IMR-90 (cell line): ENCODE data around the gene DNAJC30. TPM values are rescaled to one million over a fixed set of nuclear protein-coding genes. Genes with fewer than 3 reads are reported as not detected.

Experiments used
- ATAC-seq: fragments of 200-7000 bp; cut with Tn5 transposase; 2 replicates; pipeline ENCODE4 v1.9.1; 2020; ENCODE audit warnings: low read depth, mild to moderate bottlenecking, moderate library complexity
- BruUV-seq: library from RNA; stranded (reverse); fragments of 400-500 nt; replicated peaks from 2 replicates; lab custom pipeline; 2021; lab: Mats Ljungman, UMichigan
- CTCF ChIA-PET: fragments of 300-600 bp; formaldehyde crosslinking; extraction: SDS; loops from one replicate; lab custom pipeline; 2021; ENCODE audit warnings: antibody characterized with exemption; lab: Yijun Ruan, JAX
- POLR2A ChIA-PET: fragments of 300-600 bp; sonication (Branson Sonifier 250); formaldehyde crosslinking; loops from one replicate; lab custom pipeline; 2022; ENCODE audit warnings: antibody characterized with exemption; ENCODE audit not compliant: unreplicated experiment; lab: Charles Lee
- DNase-seq: peaks from one replicate; pipeline ENCODE4 v3.0.0; 2013
- H2AFZ ChIP-seq: replicated peaks from 2 replicates; pipeline ENCODE3; 2013; ENCODE audit warnings: low read length, mild to moderate bottlenecking; ENCODE audit not compliant: poor library complexity
- H2AK5ac ChIP-seq: 2 replicates; pipeline ENCODE4 v1.6.1; 2013; ENCODE audit warnings: low read depth, low read length, inconsistent platforms
- H2AK9ac ChIP-seq: replicated peaks from 2 replicates; pipeline ENCODE3; 2013; ENCODE audit warnings: mild to moderate bottlenecking, low read depth, low read length, moderate library complexity; ENCODE audit not compliant: poor library complexity
- H2BK120ac ChIP-seq: 2 replicates; pipeline ENCODE4 v1.6.1; 2013; ENCODE audit warnings: low read depth, low read length, inconsistent platforms
- H2BK15ac ChIP-seq: 3 replicates; pipeline ENCODE4 v1.6.1; 2013; ENCODE audit warnings: low read depth, low read length, inconsistent platforms
- H2BK20ac ChIP-seq: 2 replicates; pipeline ENCODE4 v1.6.1; 2013; ENCODE audit warnings: low read depth, mild to moderate bottlenecking, inconsistent platforms, low read length, moderate library complexity
- H2BK5ac ChIP-seq: 2 replicates; pipeline ENCODE4 v1.6.1; 2013; ENCODE audit warnings: mild to moderate bottlenecking, low read depth, low read length, inconsistent platforms; ENCODE audit not compliant: poor library complexity, severe bottlenecking
- H3K14ac ChIP-seq: replicated peaks from 2 replicates; pipeline ENCODE4 v1.6.1; 2013; ENCODE audit warnings: low read depth, low read length, inconsistent platforms
- H3K18ac ChIP-seq: 2 replicates; pipeline ENCODE4 v1.6.1; 2013; ENCODE audit warnings: low read depth, low read length, control low read depth
- H3K23ac ChIP-seq: 2 replicates; pipeline ENCODE4 v1.6.1; 2013; ENCODE audit warnings: low read depth, low read length, inconsistent platforms
- H3K27ac ChIP-seq: 2 replicates; pipeline ENCODE4 v1.5.1; 2013; ENCODE audit warnings: mild to moderate bottlenecking, control low read depth, low read length; ENCODE audit not compliant: insufficient read depth
- H3K27me3 ChIP-seq: 2 replicates; pipeline ENCODE4 v1.6.1; 2013; ENCODE audit warnings: low read length; ENCODE audit not compliant: control insufficient read depth, insufficient read depth
- H3K36me3 ChIP-seq: 2 replicates; pipeline ENCODE4 v1.6.1; 2013; ENCODE audit warnings: low read length, mixed read lengths; ENCODE audit not compliant: control insufficient read depth, insufficient read depth
- H3K4ac ChIP-seq: 2 replicates; pipeline ENCODE4 v1.6.1; 2013; ENCODE audit warnings: low read depth, low read length, inconsistent platforms
- H3K4me1 ChIP-seq: 2 replicates; pipeline ENCODE4 v1.6.1; 2013; ENCODE audit warnings: low read length, mixed read lengths; ENCODE audit not compliant: control insufficient read depth, insufficient read depth
- H3K4me2 ChIP-seq: 2 replicates; pipeline ENCODE4 v1.6.1; 2013; ENCODE audit warnings: low read depth, mild to moderate bottlenecking, control low read depth, low read length, moderate library complexity
- H3K4me3 ChIP-seq: 2 replicates; pipeline ENCODE4 v1.5.1; 2013; ENCODE audit warnings: low read depth, mild to moderate bottlenecking, control low read depth, low read length, moderate library complexity; ENCODE audit not compliant: insufficient read depth
- H3K56ac ChIP-seq: 2 replicates; pipeline ENCODE4 v1.6.1; 2013; ENCODE audit warnings: low read length, inconsistent platforms; ENCODE audit not compliant: insufficient read depth; ENCODE audit errors: extremely low read depth
- H3K79me1 ChIP-seq, 2 experiments: 2 replicates each; pipeline ENCODE4 v1.6.1; 2013; ENCODE audit warnings: low read length in 2 of 2, inconsistent platforms in 1 of 2, low read depth in 1 of 2
- H3K9ac ChIP-seq: 2 replicates; pipeline ENCODE4 v1.6.1; 2013; ENCODE audit warnings: low read depth, low read length, control low read depth
- H3K9me1 ChIP-seq: 2 replicates; pipeline ENCODE4 v1.6.1; 2013; ENCODE audit warnings: low read length, inconsistent platforms; ENCODE audit not compliant: insufficient read depth
- H3K9me3 ChIP-seq: 2 replicates; pipeline ENCODE4 v1.6.1; 2013; ENCODE audit warnings: low read length; ENCODE audit not compliant: control insufficient read depth, insufficient read depth
- H4K20me1 ChIP-seq: 2 replicates; pipeline ENCODE4 v1.6.1; 2013; ENCODE audit warnings: low read length, inconsistent platforms; ENCODE audit not compliant: insufficient read depth
- H4K5ac ChIP-seq: 2 replicates; pipeline ENCODE4 v1.6.1; 2013; ENCODE audit warnings: mild to moderate bottlenecking, low read depth, low read length, control low read depth
- H4K8ac ChIP-seq, 2 experiments: 2 replicates each; pipeline ENCODE4 v1.6.1; 2013; ENCODE audit warnings: low read depth in 2 of 2, low read length in 2 of 2, control low read depth in 1 of 2, inconsistent platforms in 1 of 2
- H4K91ac ChIP-seq: 2 replicates; pipeline ENCODE4 v1.6.1; 2013; ENCODE audit warnings: low read depth, low read length, inconsistent platforms; ENCODE audit not compliant: insufficient read depth
- BHLHE40 ChIP-seq: fragments of 150-350 bp; IDR thresholded peaks from 2 replicates; pipeline ENCODE4 v1.6.1; 2016; ENCODE audit warnings: mild to moderate bottlenecking, low read depth, low read length
- CEBPB ChIP-seq: IDR thresholded peaks from 2 replicates; pipeline ENCODE4 v1.6.1; 2012; ENCODE audit warnings: low read depth, low read length, improper control_type of control experiment
- MAFK ChIP-seq: IDR thresholded peaks from 2 replicates; pipeline ENCODE4 v1.6.1; 2012; ENCODE audit warnings: low read depth, low read length, improper control_type of control experiment
- MAZ ChIP-seq: IDR thresholded peaks from 2 replicates; pipeline ENCODE4 v1.6.1; 2012; ENCODE audit warnings: low read depth, mild to moderate bottlenecking, low read length, improper control_type of control experiment, moderate library complexity, borderline replicate concordance
- MXI1 ChIP-seq: IDR thresholded peaks from 2 replicates; pipeline ENCODE4 v1.6.1; 2012; ENCODE audit warnings: low read depth, mild to moderate bottlenecking, low read length, moderate library complexity, borderline replicate concordance
- NFE2L2 ChIP-seq: fragments of 150-350 bp; IDR thresholded peaks from 2 replicates; pipeline ENCODE4 v1.6.1; 2016; ENCODE audit warnings: low read depth, mild to moderate bottlenecking, low read length
- POLR2A ChIP-seq: IDR thresholded peaks from 2 replicates; pipeline ENCODE4 v1.6.1; 2012; ENCODE audit warnings: mild to moderate bottlenecking, low read depth, low read length
- RAD21 ChIP-seq: IDR thresholded peaks from 2 replicates; pipeline ENCODE4 v1.6.1; 2012; ENCODE audit warnings: low read length, improper control_type of control experiment
- RCOR1 ChIP-seq: IDR thresholded peaks from 2 replicates; pipeline ENCODE4 v1.6.1; 2012; ENCODE audit warnings: mild to moderate bottlenecking, low read length, improper control_type of control experiment; ENCODE audit not compliant: insufficient replicate concordance
- RFX5 ChIP-seq: IDR thresholded peaks from 2 replicates; pipeline ENCODE4 v1.8.0; 2012; ENCODE audit warnings: low read depth, mild to moderate bottlenecking, low read length, moderate library complexity
- SMC3 ChIP-seq: fragments of 150-350 bp; IDR thresholded peaks from 2 replicates; pipeline ENCODE4 v1.6.1; 2016; ENCODE audit warnings: low read depth, mild to moderate bottlenecking, antibody characterized with exemption, low read length, moderate library complexity
- USF2 ChIP-seq: fragments of 150-350 bp; IDR thresholded peaks from 2 replicates; pipeline ENCODE4 v1.6.1; 2017; ENCODE audit warnings: mild to moderate bottlenecking, antibody characterized with exemption, low read length, low read depth
- WGBS, 2 experiments: methylation state at CpG; one replicate each; pipeline versions ENCODE4 v1.1.5 to v1.1.7; 2013; ENCODE audit warnings: missing lambda C conversion rate in 2 of 2; ENCODE audit not compliant: insufficient read length in 1 of 2; ENCODE audit errors: extremely low coverage in 2 of 2; 5-methylcytosine and 5-hydroxymethylcytosine counted together
- dilution Hi-C: fragments of 300-500 bp; cut with HindIII; formaldehyde crosslinking; loops from one replicate; pipeline ENCODE4 v1.14.3; 2018; ENCODE audit warnings: low sequenced_read_pairs; ENCODE audit not compliant: unreplicated experiment
- in situ Hi-C: fragments of 300-500 bp; cut with MboI; formaldehyde crosslinking; loops from 3 replicates; pipeline ENCODE4 v1.14.3; 2019; ENCODE audit warnings: low sequenced_read_pairs, inconsistent platforms, mixed read lengths
- intact Hi-C: fragments of 100-400 bp; cut with micrococcal nuclease; formaldehyde crosslinking; loops from 2 replicates; pipeline ENCODE4 v1.10.0; 2022
- polyA plus RNA-seq, 3 experiments: library from polyadenylated mRNA; depleted of rRNA; stranded (reverse); fragments of >200 nt; gene quantifications; 2 replicates each; pipeline ENCODE4 v1.2.3, GENCODE V29; 2012; ENCODE audit warnings: low replicate concordance in 1 of 3
- total RNA-seq: library from RNA; depleted of rRNA; stranded (reverse); fragments of >200 nt; gene quantifications from 2 replicates; pipeline ENCODE4 v1.2.3, GENCODE V29; 2012
- TF ChIP-seq, protein P1 (sequence below): conservative IDR thresholded peaks from 2 replicates; pipeline ENCODE4 v1.5.1; 2012; ENCODE audit warnings: mild to moderate bottlenecking, low read depth, low read length, improper control_type of control experiment

DNAJC30 gene
- total and polyA plus RNA-seq, 2 of the 4 experiments (the other 2 are of a cell fraction): 1.6 to 9.0 TPM

DNA sequence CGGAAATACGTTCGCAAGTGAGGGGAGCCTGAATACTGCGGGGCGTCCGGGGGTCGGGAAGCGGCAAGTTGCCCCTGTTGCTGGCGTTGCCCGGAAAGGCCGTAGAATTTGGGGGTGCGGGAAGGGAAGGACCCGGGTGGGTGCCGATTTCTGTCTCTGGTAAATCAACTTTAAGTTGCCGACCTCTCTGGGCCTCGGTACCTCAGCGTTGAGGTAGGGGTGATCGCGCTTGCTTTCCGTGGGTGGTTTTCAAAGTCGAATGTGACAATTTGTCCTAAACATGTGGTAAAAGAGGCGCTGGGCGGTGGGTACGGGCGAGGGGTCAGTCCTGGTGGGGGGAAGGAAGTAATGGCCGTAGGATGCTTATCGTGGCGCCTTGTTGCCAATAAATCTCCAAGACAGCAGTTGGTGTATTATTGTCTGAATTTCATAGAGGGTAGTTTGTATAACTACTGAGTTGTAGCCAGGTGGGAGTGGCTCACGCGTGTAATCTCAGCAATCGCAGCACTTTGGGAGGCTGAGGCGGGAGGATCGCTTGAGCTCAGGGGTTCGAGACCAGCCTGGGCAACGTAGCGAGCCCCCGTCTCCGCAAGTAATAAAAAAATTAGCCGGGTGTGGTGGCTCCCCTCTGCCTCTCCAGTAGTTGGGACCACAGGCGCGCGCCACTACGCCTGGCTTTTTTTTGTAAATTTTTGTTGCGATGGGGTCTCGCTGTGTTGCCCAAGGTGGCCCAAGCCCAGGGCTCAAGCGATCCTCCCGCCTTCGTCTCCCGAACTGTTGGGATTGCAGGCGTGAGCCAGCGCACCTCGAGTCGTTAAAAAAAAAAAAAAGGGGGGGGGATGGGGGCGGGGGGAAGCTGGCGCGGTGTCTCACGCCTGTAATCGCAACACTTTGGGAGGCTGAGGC, 788 bp upstream of the DNAJC30 start:
- no TSS peak for BruUV-seq
- dilution Hi-C loops: no loop called here
- no peaks in the 10 kb centered on the region for H3K27me3 ChIP-seq
- H3K9me3 ChIP-seq: no peaks in the 10 kb centered on the region
- peak overlapping the region; percentile 65; the same call in 1 of the 2 replicates for H4K91ac ChIP-seq
- peaks cover 7% of the 10 kb centered on the region; the same call in 1 of the 2 replicates for H4K20me1 ChIP-seq
- peak overlapping the region; percentile 17; the same call in 1 of the 2 replicates for H3K23ac ChIP-seq
- 40% methylated on average over 24 of the region's 58 CpGs; no CpG with 5 or more reads in 1 of the 2 experiments for WGBS, 2 experiments
- no peak overlapping the region for H2BK5ac ChIP-seq
- H3K18ac ChIP-seq: no peak overlapping the region
- H3K4me2 ChIP-seq: peak overlapping the region; percentile 89
- peak overlapping the region; percentile 87 for H3K9ac ChIP-seq
- H3K36me3 ChIP-seq: peaks cover 11% of the 10 kb centered on the region
- peak overlapping the region; percentile 59 for H3K56ac ChIP-seq
- in situ Hi-C loops: no loop called here
- H2AFZ ChIP-seq: peak overlapping the region; percentile 100
- DNase-seq (no peak), ATAC-seq (peak; percentile 7)
- H2AK9ac ChIP-seq: peak overlapping the region; percentile 84
- peak overlapping the region; percentile 43; the same call in 1 of the 2 replicates for H3K14ac ChIP-seq
- H3K27ac ChIP-seq: peak overlapping the region; percentile 44
- H2BK15ac ChIP-seq: no peak overlapping the region; the same call in 2 of the 3 replicates
- CTCF ChIA-PET: no interaction called here
- H2BK120ac ChIP-seq: no peak overlapping the region
- H4K5ac ChIP-seq: peak overlapping the region; percentile 25
- H2BK20ac ChIP-seq: no peak overlapping the region
- H3K9me1 ChIP-seq: peaks cover 7% of the 10 kb centered on the region; the same call in 1 of the 2 replicates
- H3K4me1 ChIP-seq: peaks cover 13% of the 10 kb centered on the region
- POLR2A ChIA-PET: no interaction called here
- H3K4ac ChIP-seq: peak overlapping the region; percentile 58
- intact Hi-C loops: loop anchor here (1.0 to 5.0 kb wide), 3 partner anchors 33 to 167 kb away; partner anchors contain the start of gene STX1A
- peaks cover 50 to 75% of the 10 kb centered on the region in 2 experiments for H3K79me1 ChIP-seq
- H4K8ac ChIP-seq: peak overlapping the region; percentile 71 to 92
- H2AK5ac ChIP-seq: peak overlapping the region; percentile 64
- H3K4me3 ChIP-seq: peak overlapping the region; percentile 96
- no peak for TF ChIP-seq RCOR1
- no peak for TF ChIP-seq RFX5
- no peak for TF ChIP-seq BHLHE40
- TF ChIP-seq MXI1: no peak
- TF ChIP-seq NFE2L2: no peak
- TF ChIP-seq POLR2A: no peak
- no peak for TF ChIP-seq MAFK
- no peak for TF ChIP-seq MAZ
- TF ChIP-seq, protein P1, sequence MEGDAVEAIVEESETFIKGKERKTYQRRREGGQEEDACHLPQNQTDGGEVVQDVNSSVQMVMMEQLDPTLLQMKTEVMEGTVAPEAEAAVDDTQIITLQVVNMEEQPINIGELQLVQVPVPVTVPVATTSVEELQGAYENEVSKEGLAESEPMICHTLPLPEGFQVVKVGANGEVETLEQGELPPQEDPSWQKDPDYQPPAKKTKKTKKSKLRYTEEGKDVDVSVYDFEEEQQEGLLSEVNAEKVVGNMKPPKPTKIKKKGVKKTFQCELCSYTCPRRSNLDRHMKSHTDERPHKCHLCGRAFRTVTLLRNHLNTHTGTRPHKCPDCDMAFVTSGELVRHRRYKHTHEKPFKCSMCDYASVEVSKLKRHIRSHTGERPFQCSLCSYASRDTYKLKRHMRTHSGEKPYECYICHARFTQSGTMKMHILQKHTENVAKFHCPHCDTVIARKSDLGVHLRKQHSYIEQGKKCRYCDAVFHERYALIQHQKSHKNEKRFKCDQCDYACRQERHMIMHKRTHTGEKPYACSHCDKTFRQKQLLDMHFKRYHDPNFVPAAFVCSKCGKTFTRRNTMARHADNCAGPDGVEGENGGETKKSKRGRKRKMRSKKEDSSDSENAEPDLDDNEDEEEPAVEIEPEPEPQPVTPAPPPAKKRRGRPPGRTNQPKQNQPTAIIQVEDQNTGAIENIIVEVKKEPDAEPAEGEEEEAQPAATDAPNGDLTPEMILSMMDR: no peak
- no peak for TF ChIP-seq RAD21
- no peak for TF ChIP-seq SMC3
- no peak for TF ChIP-seq USF2
- TF ChIP-seq CEBPB: no peak
